ENCODE results near the gene DCAF8. TPM values are rescaled to one million over a fixed set of nuclear protein-coding genes. Genes with fewer than 3 reads are reported as not detected.

DCAF8 gene
- total RNA-seq, 1 experiment from 2014 or later: 152 TPM

- BruUV-seq (replicated peaks): no TSS peak
- H3K4me2 ChIP-seq: peak overlapping the region; percentile 85
- H3K9me3 ChIP-seq (ENCODE audit: insufficient read depth, low read depth): no peaks in the 10 kb centered on the region
- intact Hi-C loops (cut with micrococcal nuclease; ENCODE audit: unreplicated experiment): loop anchor here (1.0 to 5.0 kb wide), 2 partner anchors 23 to 68 kb away; partner anchors contain the start of gene DCAF8
- peaks cover 8% of the 10 kb centered on the region; the same call in 1 of the 2 replicates for H4K20me1 ChIP-seq (ENCODE audit: insufficient read depth)
- ChIA-PET CTCF (interaction anchor here (1.8 kb wide), 1 partner anchor 92 kb away, joined by 9 read pairs; no protein-coding TSS in a partner anchor), POLR2A (ENCODE audit: unreplicated experiment) (no interaction called here)
- peaks cover 26% of the 10 kb centered on the region; the same call in 1 of the 2 replicates for H3F3A ChIP-seq (ENCODE audit: insufficient read depth, low read depth)
- H3K79me2 ChIP-seq (ENCODE audit: low read depth): peaks cover 26% of the 10 kb centered on the region
- H2AFZ ChIP-seq: peak overlapping the region; percentile 97; the same call in 1 of the 2 replicates
- H3K4me3 ChIP-seq: peak overlapping the region; percentile 74
- no peak overlapping the region for H3K27ac ChIP-seq
- no peak for TF ChIP-seq EZH2 (IDR thresholded peaks at IDR 0.05; ENCODE audit: low read depth)
- no peak for TF ChIP-seq CTCF (conservative IDR thresholded peaks at IDR 0.05)
- no peaks in the 10 kb centered on the region for H3K27me3 ChIP-seq (ENCODE audit: insufficient read depth, low read depth)
- H3K4me1 ChIP-seq (replicated peaks; ENCODE audit: insufficient read depth): peaks cover 32% of the 10 kb centered on the region
- H3K36me3 ChIP-seq (ENCODE audit: low read depth): peaks cover 30% of the 10 kb centered on the region
- no peaks in the 10 kb centered on the region for H3K9me2 ChIP-seq (ENCODE audit: insufficient read depth)
- no peak for DNase-seq
Measured at GRCh38 chr1:160285506-160285905, 23.2 kb upstream of the DCAF8 start.

GRCh38 chr1:160284782-160285344 is 22.5 kb upstream of the DCAF8 start, which contains the start of gene PEX19:
PEX19 (minus strand) TSS chr1:160285133; CDS start chr1:160285124, 9 bp downstream.
- H3K4me2 ChIP-seq: peak within 1 kb of the TSS; percentile 85
- H3K36me3 ChIP-seq (ENCODE audit: low read depth): peaks cover 27% of the 10 kb centered on the region
- peaks cover 26% of the 10 kb centered on the region; the same call in 1 of the 2 replicates for H3F3A ChIP-seq (ENCODE audit: insufficient read depth, low read depth)
- H3K9me2 ChIP-seq (ENCODE audit: insufficient read depth): no peaks in the 10 kb centered on the region
- H3K9me3 ChIP-seq (ENCODE audit: insufficient read depth, low read depth): no peaks in the 10 kb centered on the region
- peak within 1 kb of the TSS; percentile 97 for H2AFZ ChIP-seq
- TF ChIP-seq CTCF (conservative IDR thresholded peaks at IDR 0.05) (no peak), EZH2 (IDR thresholded peaks at IDR 0.05; ENCODE audit: low read depth) (no peak)
- H4K20me1 ChIP-seq (ENCODE audit: insufficient read depth): peaks cover 8% of the 10 kb centered on the region; the same call in 1 of the 2 replicates
- peak within 1 kb of the TSS; percentile 74 for H3K4me3 ChIP-seq
- ChIA-PET CTCF (interaction anchor here (1.0 to 1.8 kb wide), 2 partner anchors 92 to 187 kb away, joined by 3 to 9 read pairs; partner anchors contain the start of gene IGSF8), POLR2A (ENCODE audit: unreplicated experiment) (no interaction called here)
- H3K79me2 ChIP-seq (ENCODE audit: low read depth): peaks cover 26% of the 10 kb centered on the region
- intact Hi-C loops (cut with micrococcal nuclease; ENCODE audit: unreplicated experiment): loop anchor here (1.0 to 5.0 kb wide), 2 partner anchors 23 to 68 kb away; partner anchors contain the start of gene DCAF8
- H3K4me1 ChIP-seq (replicated peaks; ENCODE audit: insufficient read depth): peaks cover 32% of the 10 kb centered on the region
- H3K27ac ChIP-seq: peak within 1 kb of the TSS; percentile 69
- DNase-seq: peak; percentile 81 to 92
- H3K27me3 ChIP-seq (ENCODE audit: insufficient read depth, low read depth): no peaks in the 10 kb centered on the region
- TSS peak; percentile 60 for BruUV-seq (replicated peaks)

- Histone ChIP-seq H3K4me1 (replicated peaks; ENCODE audit: insufficient read depth) (peaks cover 32% of the 10 kb centered on the region), H3K9me2 (ENCODE audit: insufficient read depth) (no peaks in the 10 kb centered on the region), H3K36me3 (ENCODE audit: low read depth) (peaks cover 32% of the 10 kb centered on the region), H2AFZ (peak overlapping the region; percentile 97), H3K79me2 (ENCODE audit: low read depth) (peaks cover 26% of the 10 kb centered on the region), H3K27me3 (ENCODE audit: insufficient read depth, low read depth) (no peaks in the 10 kb centered on the region), H3F3A (ENCODE audit: insufficient read depth, low read depth) (peaks cover 26% of the 10 kb centered on the region; the same call in 1 of the 2 replicates), H4K20me1 (ENCODE audit: insufficient read depth) (peaks cover 8% of the 10 kb centered on the region; the same call in 1 of the 2 replicates), H3K4me3 (peak overlapping the region; percentile 74), H3K27ac (peak overlapping the region; percentile 69), H3K4me2 (peak overlapping the region; percentile 85), H3K9me3 (ENCODE audit: insufficient read depth, low read depth) (no peaks in the 10 kb centered on the region)
- TSS peak; percentile 50 for BruUV-seq (replicated peaks)
- peak; percentile 29 to 76 for DNase-seq
- ChIA-PET POLR2A (ENCODE audit: unreplicated experiment) (no interaction called here), CTCF (interaction anchor here (0.5 to 1.8 kb wide), 3 partner anchors 59 to 186 kb away, joined by 3 to 17 read pairs (median 9); partner anchors contain the start of gene IGSF8)
- no peak for TF ChIP-seq CTCF (conservative IDR thresholded peaks at IDR 0.05)
- no peak for TF ChIP-seq EZH2 (IDR thresholded peaks at IDR 0.05; ENCODE audit: low read depth)
- intact Hi-C loops (cut with micrococcal nuclease; ENCODE audit: unreplicated experiment): no loop called here
Measured at GRCh38 chr1:160284220-160284781, 22.0 kb upstream of the DCAF8 start.

Measured in PC-9 (cell line).